ENCODE data around the gene UPK1A. TPM values are rescaled to one million over a fixed set of nuclear protein-coding genes. Genes with fewer than 3 reads are reported as not detected.

Gene UPK1A
- polyA plus RNA-seq, 4 donors = 0.07 TPM; not detected in 3

DNA sequence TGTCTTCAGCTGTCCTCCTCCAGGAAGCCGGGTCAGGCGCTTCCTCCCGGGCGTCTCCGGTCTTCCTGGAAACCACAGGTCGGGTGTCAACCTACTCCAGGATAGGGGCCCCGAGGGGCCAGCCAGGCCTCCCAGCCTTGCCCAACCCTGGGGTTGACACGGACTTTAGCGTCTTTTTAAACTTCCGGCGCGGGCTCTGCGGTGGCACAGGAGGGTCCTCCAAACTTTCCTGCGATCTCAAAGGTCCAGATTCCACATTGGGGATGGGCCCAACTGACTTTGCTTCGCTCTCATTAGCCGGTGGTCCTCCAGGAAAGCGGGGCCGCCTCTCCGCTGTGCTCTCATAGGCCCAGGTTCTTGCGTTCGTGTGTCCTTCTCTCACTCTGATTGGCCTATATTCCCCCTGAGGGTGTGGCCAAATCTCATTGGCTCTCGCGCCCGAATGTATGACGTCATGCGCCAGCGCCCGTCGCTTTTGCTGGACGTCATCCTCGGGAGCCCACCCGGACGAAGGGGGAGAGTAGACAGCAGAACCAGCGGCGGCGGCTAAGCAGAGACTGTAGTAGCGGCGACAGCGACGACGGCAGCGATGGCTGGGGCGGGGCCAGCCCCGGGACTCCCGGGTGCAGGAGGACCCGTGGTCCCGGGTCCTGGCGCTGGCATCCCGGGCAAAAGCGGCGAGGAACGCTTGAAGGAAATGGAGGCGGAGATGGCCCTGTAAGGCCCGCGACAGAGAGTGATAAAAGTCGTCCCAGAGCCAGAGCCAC, 37.6 kb upstream of the UPK1A start, which contains the start of gene RBM42:
Gene RBM42, plus strand, starts transcription at position 472 of the 767 bp plus-strand sequence. Its CDS starts 118 bp downstream, at position 590.
- no peaks in the 10 kb centered on the region for H3K27me3 ChIP-seq (ENCODE audit: control insufficient read depth in 3 of 3, insufficient read depth in 3 of 3, low read length in 3 of 3)
- no peak for FAIRE-seq
- peaks cover 7 to 34% (median 9%) of the 10 kb centered on the region in 3 donors for H3K36me3 ChIP-seq (ENCODE audit: control insufficient read depth in 3 of 3, insufficient read depth in 2 of 3, low read depth in 1 of 3, low read length in 3 of 3)
- no peaks in the 10 kb centered on the region for H3K4me1 ChIP-seq (ENCODE audit: control insufficient read depth in 3 of 3, insufficient read depth in 2 of 3, low read depth in 1 of 3, low read length in 2 of 3)
- 0 to 1% (median 0%) methylated on average over 56 of the region's 56 CpGs for WGBS, 3 donors
- H3K27ac ChIP-seq (ENCODE audit: low read depth in 1 of 3, low read length in 2 of 3) = peak within 1 kb of the TSS; percentile 74 to 98 (median 97)
- peak within 1 kb of the TSS; percentile 72 to 86 (median 82) for H3K4me3 ChIP-seq (ENCODE audit: low read depth in 1 of 3, low read length in 3 of 3)
- no peaks in the 10 kb centered on the region for H3K9me3 ChIP-seq (ENCODE audit: control insufficient read depth in 2 of 2, insufficient read depth in 1 of 2, low read depth in 1 of 2, low read length in 1 of 2)
- peak; percentile 99 for DNase-seq

GRCh38 chr19:35629332-35629633, 37.0 kb upstream of the UPK1A start:
- H3K27me3 ChIP-seq (ENCODE audit: control insufficient read depth in 3 of 3, insufficient read depth in 3 of 3, low read length in 3 of 3) = no peaks in the 10 kb centered on the region
- no peak for DNase-seq
- H3K4me1 ChIP-seq (ENCODE audit: control insufficient read depth in 3 of 3, insufficient read depth in 2 of 3, low read depth in 1 of 3, low read length in 2 of 3) = no peaks in the 10 kb centered on the region
- H3K36me3 ChIP-seq (ENCODE audit: control insufficient read depth in 3 of 3, insufficient read depth in 2 of 3, low read depth in 1 of 3, low read length in 3 of 3) = peaks cover 13 to 39% (median 13%) of the 10 kb centered on the region in 3 donors
- 2 to 5% (median 3%) methylated on average over 15 of the region's 15 CpGs for WGBS, 3 donors
- peak overlapping the region; percentile 71 to 98 (median 75) for H3K27ac ChIP-seq (ENCODE audit: low read depth in 1 of 3, low read length in 2 of 3)
- H3K9me3 ChIP-seq (ENCODE audit: control insufficient read depth in 2 of 2, insufficient read depth in 1 of 2, low read depth in 1 of 2, low read length in 1 of 2) = no peaks in the 10 kb centered on the region
- H3K4me3 ChIP-seq (ENCODE audit: low read depth in 1 of 3, low read length in 3 of 3) = peak overlapping the region; percentile 72 to 86 (median 82)
- no peak for FAIRE-seq

DNA sequence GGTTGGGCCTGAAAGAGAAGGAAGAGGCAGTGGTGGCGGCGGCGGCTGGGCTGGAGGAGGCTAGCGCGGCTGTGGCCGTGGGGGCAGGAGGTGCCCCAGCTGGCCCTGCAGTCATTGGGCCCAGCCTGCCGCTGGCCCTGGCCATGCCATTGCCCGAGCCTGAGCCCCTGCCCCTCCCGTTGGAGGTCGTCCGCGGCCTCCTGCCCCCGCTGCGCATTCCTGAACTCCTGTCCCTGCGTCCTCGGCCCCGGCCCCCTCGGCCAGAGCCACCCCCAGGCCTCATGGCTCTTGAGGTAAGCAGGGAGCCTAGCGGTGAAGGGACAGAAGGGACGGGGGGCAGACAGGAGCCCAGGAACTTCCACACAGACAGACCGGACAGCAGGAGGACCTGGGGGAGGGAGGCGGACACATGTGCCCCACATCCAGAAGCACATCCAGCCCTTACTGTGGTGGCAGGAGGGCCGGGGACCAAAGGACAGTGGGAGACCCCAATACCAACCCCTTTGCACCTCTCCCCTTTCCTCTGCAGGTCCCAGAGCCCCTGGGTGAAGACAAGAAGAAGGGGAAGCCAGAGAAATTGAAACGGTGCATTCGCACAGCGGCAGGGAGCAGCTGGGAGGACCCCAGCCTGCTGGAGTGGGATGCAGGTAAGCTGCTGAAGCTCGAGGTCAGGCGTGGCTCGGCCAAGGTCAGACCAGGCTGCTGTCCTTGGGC, 32.4 kb upstream of the UPK1A start:
- Histone ChIP-seq H3K4me1 (ENCODE audit: control insufficient read depth in 3 of 3, insufficient read depth in 2 of 3, low read depth in 1 of 3, low read length in 2 of 3) (no peaks in the 10 kb centered on the region), H3K27me3 (ENCODE audit: control insufficient read depth in 3 of 3, insufficient read depth in 3 of 3, low read length in 3 of 3) (no peaks in the 10 kb centered on the region), H3K9me3 (ENCODE audit: control insufficient read depth in 2 of 2, insufficient read depth in 1 of 2, low read depth in 1 of 2, low read length in 1 of 2) (no peaks in the 10 kb centered on the region), H3K36me3 (ENCODE audit: control insufficient read depth in 3 of 3, insufficient read depth in 2 of 3, low read depth in 1 of 3, low read length in 3 of 3) (peaks cover 19 to 80% (median 20%) of the 10 kb centered on the region in 3 donors), H3K4me3 (ENCODE audit: low read depth in 1 of 3, low read length in 3 of 3) (no peak overlapping the region), H3K27ac (ENCODE audit: low read depth in 1 of 3, low read length in 2 of 3) (no peak overlapping the region)
- WGBS, 3 donors = 93 to 96% (median 93%) methylated on average over 19 to 29 of the region's 29 CpGs
- FAIRE-seq (no peak), DNase-seq (no peak)

GRCh38 chr19:35636651-35637050, 29.7 kb upstream of the UPK1A start:
- no peak for FAIRE-seq
- 63 to 97% (median 92%) methylated on average over 3 of the region's 3 CpGs for WGBS, 3 donors
- H3K36me3 ChIP-seq (ENCODE audit: control insufficient read depth in 3 of 3, insufficient read depth in 2 of 3, low read depth in 1 of 3, low read length in 3 of 3) = peaks cover 19 to 66% (median 20%) of the 10 kb centered on the region in 3 donors

GRCh38 chr19:35637165-35637564, 29.2 kb upstream of the UPK1A start:
- no peak for DNase-seq
- Histone ChIP-seq H3K27me3 (ENCODE audit: control insufficient read depth in 3 of 3, insufficient read depth in 3 of 3, low read length in 3 of 3) (peaks cover 0 to 5% (median 0%) of the 10 kb centered on the region in 3 donors), H3K27ac (ENCODE audit: low read depth in 1 of 3, low read length in 2 of 3) (no peak overlapping the region), H3K9me3 (ENCODE audit: control insufficient read depth in 2 of 2, insufficient read depth in 1 of 2, low read depth in 1 of 2, low read length in 1 of 2) (no peaks in the 10 kb centered on the region), H3K4me1 (ENCODE audit: control insufficient read depth in 3 of 3, insufficient read depth in 2 of 3, low read depth in 1 of 3, low read length in 2 of 3) (peaks cover 0 to 10% (median 5%) of the 10 kb centered on the region in 3 donors), H3K36me3 (ENCODE audit: control insufficient read depth in 3 of 3, insufficient read depth in 2 of 3, low read depth in 1 of 3, low read length in 3 of 3) (peaks cover 19 to 61% (median 20%) of the 10 kb centered on the region in 3 donors), H3K4me3 (ENCODE audit: low read depth in 1 of 3, low read length in 3 of 3) (no peak overlapping the region)
- FAIRE-seq = no peak
- WGBS, 3 donors = 91 to 96% (median 95%) methylated on average over 25 of the region's 25 CpGs

More at GRCh38 chr19:35636651-35637050, 29.7 kb upstream of the UPK1A start:
- no peak overlapping the region for H3K4me3 ChIP-seq (ENCODE audit: low read depth in 1 of 3, low read length in 3 of 3)
- no peaks in the 10 kb centered on the region for H3K9me3 ChIP-seq (ENCODE audit: control insufficient read depth in 2 of 2, insufficient read depth in 1 of 2, low read depth in 1 of 2, low read length in 1 of 2)
- H3K27me3 ChIP-seq (ENCODE audit: control insufficient read depth in 3 of 3, insufficient read depth in 3 of 3, low read length in 3 of 3) = peaks cover 0 to under 1% (median 0%) of the 10 kb centered on the region in 3 donors
- no peak for DNase-seq
- H3K4me1 ChIP-seq (ENCODE audit: control insufficient read depth in 3 of 3, insufficient read depth in 2 of 3, low read depth in 1 of 3, low read length in 2 of 3) = peaks cover 0 to 5% (median under 1%) of the 10 kb centered on the region in 3 donors
- no peak overlapping the region for H3K27ac ChIP-seq (ENCODE audit: low read depth in 1 of 3, low read length in 2 of 3)

GRCh38 chr19:35639321-35639639, 27.0 kb upstream of the UPK1A start:
- Histone ChIP-seq H3K9me3 (ENCODE audit: control insufficient read depth in 2 of 2, insufficient read depth in 1 of 2, low read depth in 1 of 2, low read length in 1 of 2) (no peaks in the 10 kb centered on the region), H3K27me3 (ENCODE audit: control insufficient read depth in 3 of 3, insufficient read depth in 3 of 3, low read length in 3 of 3) (peaks cover 0 to 5% (median 0%) of the 10 kb centered on the region in 3 donors), H3K4me1 (ENCODE audit: control insufficient read depth in 3 of 3, insufficient read depth in 2 of 3, low read depth in 1 of 3, low read length in 2 of 3) (peaks cover 0 to 13% (median 13%) of the 10 kb centered on the region in 3 donors), H3K4me3 (ENCODE audit: low read depth in 1 of 3, low read length in 3 of 3) (no peak overlapping the region), H3K27ac (ENCODE audit: low read depth in 1 of 3, low read length in 2 of 3) (no peak overlapping the region), H3K36me3 (ENCODE audit: control insufficient read depth in 3 of 3, insufficient read depth in 2 of 3, low read depth in 1 of 3, low read length in 3 of 3) (peaks cover 7 to 40% (median 7%) of the 10 kb centered on the region in 3 donors)
- DNase-seq (no peak), FAIRE-seq (no peak)
- WGBS, 3 donors = 42 to 48% (median 44%) methylated on average over 6 of the region's 6 CpGs

DNA sequence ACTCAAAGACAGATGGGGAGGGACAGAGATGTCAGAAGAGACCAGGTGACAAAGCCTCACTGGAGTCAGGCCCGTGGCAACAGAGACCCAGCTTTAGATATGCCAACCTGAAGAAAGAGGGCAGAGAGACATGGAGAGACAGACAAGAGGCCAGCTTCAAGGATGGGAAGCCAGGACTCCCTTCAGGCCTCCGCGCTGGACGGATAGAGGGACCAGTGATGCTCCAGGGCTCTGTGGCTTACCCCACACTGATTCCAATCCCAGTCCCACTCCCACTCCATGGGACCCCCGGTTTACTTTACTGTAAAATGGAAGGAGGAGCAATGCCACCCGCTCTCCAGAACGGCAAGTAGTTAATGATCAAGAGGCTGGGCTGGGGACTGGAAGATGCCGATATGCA, 26.5 kb upstream of the UPK1A start:
- H3K27me3 ChIP-seq (ENCODE audit: control insufficient read depth in 3 of 3, insufficient read depth in 3 of 3, low read length in 3 of 3) = peaks cover 0 to 5% (median 0%) of the 10 kb centered on the region in 3 donors
- H3K4me1 ChIP-seq (ENCODE audit: control insufficient read depth in 3 of 3, insufficient read depth in 2 of 3, low read depth in 1 of 3, low read length in 2 of 3) = peaks cover 0 to 16% (median 13%) of the 10 kb centered on the region in 3 donors
- no peaks in the 10 kb centered on the region for H3K9me3 ChIP-seq (ENCODE audit: control insufficient read depth in 2 of 2, insufficient read depth in 1 of 2, low read depth in 1 of 2, low read length in 1 of 2)
- H3K27ac ChIP-seq (ENCODE audit: low read depth in 1 of 3, low read length in 2 of 3) = no peak overlapping the region
- no peak for FAIRE-seq
- DNase-seq = no peak
- 78 to 86% (median 85%) methylated on average over 8 of the region's 8 CpGs for WGBS, 3 donors
- peaks cover 6 to 36% (median 6%) of the 10 kb centered on the region in 3 donors for H3K36me3 ChIP-seq (ENCODE audit: control insufficient read depth in 3 of 3, insufficient read depth in 2 of 3, low read depth in 1 of 3, low read length in 3 of 3)
- no peak overlapping the region for H3K4me3 ChIP-seq (ENCODE audit: low read depth in 1 of 3, low read length in 3 of 3)

DNA sequence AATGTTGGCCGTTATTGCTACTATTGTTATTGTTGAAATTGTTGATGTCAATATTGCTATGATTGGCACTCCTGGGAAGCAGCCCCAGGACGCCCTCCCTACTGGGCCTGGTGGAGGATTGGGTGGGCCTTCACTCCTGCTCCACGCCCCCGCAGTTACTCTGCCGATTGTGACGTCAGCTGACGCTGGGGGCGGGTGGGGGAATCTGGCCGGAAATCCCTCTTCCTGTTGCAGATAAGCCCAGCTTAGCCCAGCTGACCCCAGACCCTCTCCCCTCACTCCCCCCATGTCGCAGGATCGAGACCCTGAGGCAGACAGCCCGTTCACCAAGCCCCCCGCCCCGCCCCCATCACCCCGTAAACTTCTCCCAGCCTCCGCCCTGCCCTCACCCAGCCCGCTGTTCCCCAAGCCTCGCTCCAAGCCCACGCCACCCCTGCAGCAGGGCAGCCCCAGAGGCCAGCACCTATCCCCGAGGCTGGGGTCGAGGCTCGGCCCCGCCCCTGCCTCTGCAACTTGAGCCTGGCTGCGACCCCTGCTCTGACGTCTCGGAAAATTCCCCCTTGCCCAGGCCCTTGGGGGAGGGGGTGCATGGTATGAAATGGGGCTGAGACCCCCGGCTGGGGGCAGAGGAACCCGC, 24.7 kb upstream of the UPK1A start, which contains the start of gene ETV2:
Gene ETV2, plus strand, starts transcription at position 231 of the 637 bp plus-strand sequence. CDS start 716 bp downstream, outside the sequence.
- no peak within 1 kb of the TSS for H3K27ac ChIP-seq (ENCODE audit: low read depth in 1 of 3, low read length in 2 of 3)
- peak in 1 of 2 donors; percentile 43 for DNase-seq
- no peaks in the 10 kb centered on the region for H3K9me3 ChIP-seq (ENCODE audit: control insufficient read depth in 2 of 2, insufficient read depth in 1 of 2, low read depth in 1 of 2, low read length in 1 of 2)
- H3K4me1 ChIP-seq (ENCODE audit: control insufficient read depth in 3 of 3, insufficient read depth in 2 of 3, low read depth in 1 of 3, low read length in 2 of 3) = peaks cover 0 to 23% (median 13%) of the 10 kb centered on the region in 3 donors
- H3K36me3 ChIP-seq (ENCODE audit: control insufficient read depth in 3 of 3, insufficient read depth in 2 of 3, low read depth in 1 of 3, low read length in 3 of 3) = peaks cover 6 to 18% (median 6%) of the 10 kb centered on the region in 3 donors
- H3K4me3 ChIP-seq (ENCODE audit: low read depth in 1 of 3, low read length in 3 of 3) = no peak within 1 kb of the TSS
- no peak for FAIRE-seq
- H3K27me3 ChIP-seq (ENCODE audit: control insufficient read depth in 3 of 3, insufficient read depth in 3 of 3, low read length in 3 of 3) = peaks cover 0 to 5% (median 0%) of the 10 kb centered on the region in 3 donors
- 15 to 25% (median 25%) methylated on average over 20 to 28 of the region's 28 CpGs for WGBS, 3 donors
